ENCODE data around the gene MED16. TPM values are rescaled to one million over a fixed set of nuclear protein-coding genes. Genes with fewer than 3 reads are reported as not detected.
A peak's percentile ranks its signal among the peaks of the same experiment; 100 is the strongest.
"Not testable (repeated sequence)": the region's sequence is repeated elsewhere in the genome, so short reads cannot be mapped to it uniquely, and the experiment has no call there.

The MED16 gene
- polyA plus RNA-seq, 3 donors, result 20.7 to 37.4 (median 32.8) TPM

DNA sequence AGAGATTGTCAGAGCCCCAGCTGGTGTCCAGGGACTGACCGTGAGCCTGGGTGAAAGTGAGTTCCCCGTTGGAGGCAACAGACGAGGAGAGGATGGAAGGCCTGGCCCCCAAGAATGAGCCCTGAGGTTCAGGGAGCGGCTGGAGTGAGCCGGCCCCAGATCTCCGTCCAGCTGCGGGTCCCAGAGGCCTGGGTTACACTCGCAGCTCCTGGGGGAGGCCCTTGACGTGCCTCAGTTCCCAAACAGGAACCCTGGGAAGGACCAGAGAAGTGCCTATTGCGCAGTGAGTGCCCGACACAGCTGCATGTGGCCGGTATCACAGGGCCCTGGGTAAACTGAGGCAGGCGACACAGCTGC is 42.0 kb downstream of the MED16 start:
- peak overlapping the region; percentile 52 to 59 for H3K4me3 Mint-ChIP-seq
- H3K9ac ChIP-seq (ENCODE audit: insufficient read depth, low read length, poor library complexity, severe bottlenecking), result peak overlapping the region; percentile 27
- H3K4me2 ChIP-seq (replicated peaks; ENCODE audit: extremely low read depth, low read length, poor library complexity, severe bottlenecking), result peak overlapping the region; percentile 63

DNA sequence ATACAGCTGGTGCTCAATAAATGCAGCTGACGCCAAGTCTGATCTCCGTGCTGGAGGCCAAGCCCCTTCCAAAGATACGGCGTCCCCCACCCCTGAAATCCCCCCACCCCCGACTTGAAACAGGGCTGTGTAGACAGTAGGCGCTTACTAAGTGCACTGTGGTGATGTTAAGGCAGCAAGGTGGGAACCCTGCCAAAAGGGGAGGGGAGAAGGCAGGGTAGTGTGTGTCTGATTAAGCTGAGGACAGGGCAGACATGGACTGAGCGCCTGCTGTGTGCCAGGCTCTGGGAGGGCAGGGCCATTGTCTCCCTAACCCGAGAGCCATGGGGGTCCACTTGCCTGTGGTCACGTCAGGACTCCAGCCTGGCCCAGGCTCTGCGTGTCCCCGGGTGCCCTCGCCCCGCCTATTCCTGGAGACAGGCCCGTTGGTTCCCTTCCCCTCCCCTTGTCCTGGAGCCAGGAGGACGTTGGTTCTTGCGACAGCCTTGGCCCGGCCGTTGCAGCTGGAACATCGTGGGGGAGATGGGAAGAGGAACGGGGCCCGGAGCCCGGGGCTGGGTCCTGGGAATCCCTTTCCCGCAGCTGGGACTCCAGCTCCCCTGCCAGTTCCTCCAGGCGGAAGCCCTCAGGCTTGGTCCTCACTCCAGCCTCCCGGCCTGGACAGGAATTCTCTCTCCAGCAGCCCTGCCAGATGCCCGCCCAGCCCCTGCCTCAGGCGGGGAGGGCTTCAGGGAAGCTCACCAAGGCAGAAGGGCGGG is 42.6 kb downstream of the MED16 start:
- Histone ChIP-seq H4K20me1 (ENCODE audit: insufficient read depth, low read length) (no peaks in the 10 kb centered on the region), H2AFZ (ENCODE audit: insufficient read depth, low read depth, low read length, poor library complexity, severe bottlenecking) (peak overlapping the region; percentile 41), H3K27me3 (ENCODE audit: control insufficient read depth in 2 of 2, insufficient read depth in 2 of 2, low read length in 2 of 2) (peaks cover 0 to 22% of the 10 kb centered on the region in 2 donors), H3K9me3 (replicated peaks in 1 of 2; ENCODE audit: control insufficient read depth in 1 of 2, insufficient read depth in 1 of 2, low read length in 2 of 2) (no peaks in the 10 kb centered on the region), H3K4me3 (replicated peaks in 1 of 3; ENCODE audit: low read depth in 2 of 3, low read length in 3 of 3) (peak overlapping the region in 2 of 3 experiments; percentile 7 to 60), H3K79me2 (ENCODE audit: insufficient read depth, low read length) (peaks cover 22% of the 10 kb centered on the region), H3K4me1 (ENCODE audit: control insufficient read depth in 1 of 2, insufficient read depth in 2 of 2, low read length in 2 of 2) (peaks cover 38 to 54% of the 10 kb centered on the region in 2 donors), H3K36me3 (replicated peaks in 1 of 2; ENCODE audit: control insufficient read depth in 1 of 2, insufficient read depth in 2 of 2, low read length in 2 of 2) (no peaks in the 10 kb centered on the region), H3K27ac (ENCODE audit: low read depth in 1 of 2, low read length in 2 of 2) (no peak overlapping the region), H3K9ac (ENCODE audit: insufficient read depth, low read length, poor library complexity, severe bottlenecking) (peak overlapping the region; percentile 27), H3K4me2 (replicated peaks; ENCODE audit: extremely low read depth, low read length, poor library complexity, severe bottlenecking) (peak overlapping the region; percentile 63)
- intact Hi-C loops (cut with micrococcal nuclease), result loop anchor here (5.0 kb wide), 2 partner anchors 33 to 78 kb away; no protein-coding TSS in a partner anchor
- H3K4me3 Mint-ChIP-seq, result peak overlapping the region; percentile 52 to 59
- 5% methylated on average over 20 of the region's 28 CpGs for WGBS (ENCODE audit: insufficient coverage)
- H3K27me3 Mint-ChIP-seq (ENCODE audit: low read depth in 3 of 3), result peaks cover 20 to 43% (median 31%) of the 10 kb centered on the region in 3 donors
- TF ChIP-seq, protein P1, sequence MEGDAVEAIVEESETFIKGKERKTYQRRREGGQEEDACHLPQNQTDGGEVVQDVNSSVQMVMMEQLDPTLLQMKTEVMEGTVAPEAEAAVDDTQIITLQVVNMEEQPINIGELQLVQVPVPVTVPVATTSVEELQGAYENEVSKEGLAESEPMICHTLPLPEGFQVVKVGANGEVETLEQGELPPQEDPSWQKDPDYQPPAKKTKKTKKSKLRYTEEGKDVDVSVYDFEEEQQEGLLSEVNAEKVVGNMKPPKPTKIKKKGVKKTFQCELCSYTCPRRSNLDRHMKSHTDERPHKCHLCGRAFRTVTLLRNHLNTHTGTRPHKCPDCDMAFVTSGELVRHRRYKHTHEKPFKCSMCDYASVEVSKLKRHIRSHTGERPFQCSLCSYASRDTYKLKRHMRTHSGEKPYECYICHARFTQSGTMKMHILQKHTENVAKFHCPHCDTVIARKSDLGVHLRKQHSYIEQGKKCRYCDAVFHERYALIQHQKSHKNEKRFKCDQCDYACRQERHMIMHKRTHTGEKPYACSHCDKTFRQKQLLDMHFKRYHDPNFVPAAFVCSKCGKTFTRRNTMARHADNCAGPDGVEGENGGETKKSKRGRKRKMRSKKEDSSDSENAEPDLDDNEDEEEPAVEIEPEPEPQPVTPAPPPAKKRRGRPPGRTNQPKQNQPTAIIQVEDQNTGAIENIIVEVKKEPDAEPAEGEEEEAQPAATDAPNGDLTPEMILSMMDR (IDR thresholded peaks at IDR 0.05), result no peak
- peak overlapping the region in 2 of 7 donors; percentile 75 to 82 for H3K27ac Mint-ChIP-seq
- H3K9me3 Mint-ChIP-seq, result peaks cover 0 to 3% (median 0%) of the 10 kb centered on the region in 7 donors
- peaks cover 0 to 2% of the 10 kb centered on the region in 2 donors for H3K36me3 Mint-ChIP-seq
- peaks cover 50% of the 10 kb centered on the region for H3K4me1 Mint-ChIP-seq
- peak in 2 of 3 donors; percentile 47 to 49 for DNase-seq

More for the DNA sequence above, 42.0 kb downstream of the MED16 start:
- Mint-ChIP-seq H3K27ac (peak overlapping the region in 1 of 7 donors; percentile 75), H3K9me3 (peaks cover 0 to 2% (median 0%) of the 10 kb centered on the region in 7 donors), H3K4me1 (peaks cover 45% of the 10 kb centered on the region), H3K36me3 (no peaks in the 10 kb centered on the region), H3K27me3 (ENCODE audit: low read depth in 3 of 3) (peaks cover 16 to 37% (median 26%) of the 10 kb centered on the region in 3 donors)
- peaks cover 38 to 54% of the 10 kb centered on the region in 2 donors for H3K4me1 ChIP-seq (ENCODE audit: control insufficient read depth in 1 of 2, insufficient read depth in 2 of 2, low read length in 2 of 2)
- no peak for DNase-seq
- 15% methylated on average over 13 of the region's 13 CpGs for WGBS (ENCODE audit: insufficient coverage)
- H3K79me2 ChIP-seq (ENCODE audit: insufficient read depth, low read length), result peaks cover 22% of the 10 kb centered on the region
- no peaks in the 10 kb centered on the region for H3K36me3 ChIP-seq (replicated peaks in 1 of 2; ENCODE audit: control insufficient read depth in 1 of 2, insufficient read depth in 2 of 2, low read length in 2 of 2)
- peaks cover 0 to 22% of the 10 kb centered on the region in 2 donors for H3K27me3 ChIP-seq (ENCODE audit: control insufficient read depth in 2 of 2, insufficient read depth in 2 of 2, low read length in 2 of 2)
- intact Hi-C loops (cut with micrococcal nuclease), result loop anchor here (5.0 kb wide), 2 partner anchors 34 to 79 kb away; no protein-coding TSS in a partner anchor
- H3K9me3 ChIP-seq (replicated peaks in 1 of 2; ENCODE audit: control insufficient read depth in 1 of 2, insufficient read depth in 1 of 2, low read length in 2 of 2), result no peaks in the 10 kb centered on the region
- H4K20me1 ChIP-seq (ENCODE audit: insufficient read depth, low read length), result no peaks in the 10 kb centered on the region
- peak overlapping the region in 2 of 3 experiments; percentile 7 to 60 for H3K4me3 ChIP-seq (replicated peaks in 1 of 3; ENCODE audit: low read depth in 2 of 3, low read length in 3 of 3)
- peak overlapping the region; percentile 41 for H2AFZ ChIP-seq (ENCODE audit: insufficient read depth, low read depth, low read length, poor library complexity, severe bottlenecking)
- H3K27ac ChIP-seq (ENCODE audit: low read depth in 1 of 2, low read length in 2 of 2), result no peak overlapping the region
- TF ChIP-seq, protein P1 (IDR thresholded peaks at IDR 0.05), result no peak

DNA sequence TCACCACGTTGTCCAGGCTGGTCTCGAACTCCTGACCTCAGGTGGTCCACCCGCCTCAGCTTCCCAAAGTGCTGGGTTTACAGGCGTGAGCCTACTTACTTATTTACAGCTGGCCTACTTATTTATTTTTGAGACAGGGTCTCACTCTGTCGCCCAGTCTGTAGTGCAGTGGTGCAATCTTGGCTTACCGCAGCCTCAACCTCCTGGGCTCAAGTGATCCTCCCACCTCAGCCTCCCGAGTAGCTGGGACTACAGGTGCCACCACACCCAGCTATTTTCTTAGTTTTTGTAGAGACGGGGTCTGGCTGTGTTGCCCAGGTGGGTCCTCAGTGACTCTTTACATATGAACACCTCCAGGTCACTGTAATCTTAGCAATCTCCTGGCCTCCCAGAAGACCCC is 43.8 kb downstream of the MED16 start:
- H3K9me3 ChIP-seq (replicated peaks in 1 of 2; ENCODE audit: control insufficient read depth in 1 of 2, insufficient read depth in 1 of 2, low read length in 2 of 2); H2AFZ ChIP-seq (ENCODE audit: insufficient read depth, low read depth, low read length, poor library complexity, severe bottlenecking); H3K36me3 ChIP-seq (replicated peaks in 1 of 2; ENCODE audit: control insufficient read depth in 1 of 2, insufficient read depth in 2 of 2, low read length in 2 of 2); H3K36me3 Mint-ChIP-seq; H3K27ac ChIP-seq (ENCODE audit: low read depth in 1 of 2, low read length in 2 of 2); DNase-seq; H4K20me1 ChIP-seq (ENCODE audit: insufficient read depth, low read length); H3K9me3 Mint-ChIP-seq; H3K4me2 ChIP-seq (replicated peaks; ENCODE audit: extremely low read depth, low read length, poor library complexity, severe bottlenecking); H3K4me3 Mint-ChIP-seq; H3K9ac ChIP-seq (ENCODE audit: insufficient read depth, low read length, poor library complexity, severe bottlenecking); intact Hi-C loops (cut with micrococcal nuclease); H3K4me3 ChIP-seq (replicated peaks in 1 of 3; ENCODE audit: low read depth in 2 of 3, low read length in 3 of 3); H3K27ac Mint-ChIP-seq: not testable (repeated sequence)
- Mint-ChIP-seq H3K4me1 (peaks cover 58% of the 10 kb centered on the region), H3K27me3 (ENCODE audit: low read depth in 3 of 3) (peaks cover 32 to 54% (median 40%) of the 10 kb centered on the region in 3 donors)
- Histone ChIP-seq H3K4me1 (ENCODE audit: control insufficient read depth in 1 of 2, insufficient read depth in 2 of 2, low read length in 2 of 2) (peaks cover 40 to 59% of the 10 kb centered on the region in 2 donors), H3K27me3 (ENCODE audit: control insufficient read depth in 2 of 2, insufficient read depth in 2 of 2, low read length in 2 of 2) (peaks cover 0 to 27% of the 10 kb centered on the region in 2 donors), H3K79me2 (ENCODE audit: insufficient read depth, low read length) (peaks cover 23% of the 10 kb centered on the region)
- WGBS (ENCODE audit: insufficient coverage), result 58% methylated on average over 6 of the region's 8 CpGs
